Osteoblast (primary cell): ENCODE measurements around the gene IL4R. TPM values are rescaled to one million over a fixed set of nuclear protein-coding genes. Genes with fewer than 3 reads are reported as not detected.
"Not testable (repeated sequence)": the region's sequence is repeated elsewhere in the genome, so short reads cannot be mapped to it uniquely, and the experiment has no call there.

Experiments
- DNase-seq: peaks from one replicate; pipeline ENCODE4 v3.0.0; 2011; ENCODE audit warnings: low spot score, mixed read lengths; ENCODE audit not compliant: insufficient read length; ENCODE audit errors: missing footprints
- H2AFZ ChIP-seq: 2 replicates; pipeline ENCODE4 v1.6.0; 2011; ENCODE audit warnings: mild to moderate bottlenecking, low read length
- H3K27ac ChIP-seq: 2 replicates; pipeline ENCODE4 v1.5.1; 2011; ENCODE audit warnings: mild to moderate bottlenecking, low read depth, low read length, moderate library complexity
- H3K27me3 ChIP-seq: 2 replicates; pipeline ENCODE4 v1.6.0; 2012; ENCODE audit warnings: mild to moderate bottlenecking, control low read depth, inconsistent platforms, low read length, moderate library complexity; ENCODE audit not compliant: insufficient read depth
- H3K36me3 ChIP-seq: 2 replicates; pipeline ENCODE4 v1.5.1; 2011; ENCODE audit warnings: mild to moderate bottlenecking, low read length, control low read depth, moderate library complexity; ENCODE audit not compliant: insufficient read depth
- H3K4me1 ChIP-seq: 2 replicates; pipeline ENCODE4 v1.5.1; 2011; ENCODE audit warnings: mild to moderate bottlenecking, low read length, control low read depth, moderate library complexity; ENCODE audit not compliant: insufficient read depth
- H3K4me2 ChIP-seq: 2 replicates; pipeline ENCODE4 v1.6.0; 2011; ENCODE audit warnings: mild to moderate bottlenecking, low read length; ENCODE audit not compliant: insufficient read depth
- H3K4me3 ChIP-seq: fragments of 200-600 bp; sonication (generic); 3 replicates; pipeline ENCODE4 v1.5.1; 2012; ENCODE audit warnings: mild to moderate bottlenecking, low read length, inconsistent platforms; ENCODE audit not compliant: insufficient read depth
- H3K79me2 ChIP-seq: 2 replicates; pipeline ENCODE4 v1.6.0; 2012; ENCODE audit warnings: mild to moderate bottlenecking, low read length, control low read depth, inconsistent platforms; ENCODE audit not compliant: insufficient read depth
- H3K9me3 ChIP-seq: 2 replicates; pipeline ENCODE4 v1.5.1; 2011; ENCODE audit warnings: low read depth, low read length, control low read depth
- H4K20me1 ChIP-seq: 2 replicates; pipeline ENCODE4 v1.6.0; 2012; ENCODE audit warnings: mild to moderate bottlenecking, low read length, control low read depth; ENCODE audit not compliant: insufficient read depth
- total RNA-seq: library from RNA; depleted of rRNA; stranded (reverse); fragments of >200 nt; gene quantifications from 2 replicates; pipeline ENCODE4 v1.2.3, GENCODE V29; 2012
- TF ChIP-seq, protein P1 (sequence below): IDR thresholded peaks from 2 replicates; pipeline ENCODE4 v1.5.1; 2011; ENCODE audit warnings: mild to moderate bottlenecking, low read depth, low read length, moderate library complexity; ENCODE audit errors: extremely low read depth

Gene IL4R
- total RNA-seq, 1 donor, result 32.9 TPM

DNA sequence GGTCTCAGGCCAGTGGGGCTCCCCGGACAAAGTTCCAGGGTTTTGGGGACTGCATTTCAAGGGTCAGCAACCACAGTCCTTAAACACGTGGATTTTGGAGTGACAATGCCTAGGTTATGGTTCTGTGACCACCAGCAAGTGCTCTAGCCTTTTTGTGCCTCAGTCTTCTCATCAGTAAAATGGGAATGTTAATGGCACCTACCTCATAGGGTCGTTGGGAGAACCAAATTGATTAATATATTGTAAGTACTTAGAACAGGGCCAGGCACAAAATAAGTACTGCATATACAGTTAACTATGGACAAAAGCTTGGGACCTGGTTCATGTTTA, 13.8 kb downstream of the IL4R start:
- Histone ChIP-seq H3K27ac (peak overlapping the region; percentile 100), H3K4me2 (peak overlapping the region; percentile 2), H3K4me3 (no peak overlapping the region), H3K4me1 (peaks cover 31% of the 10 kb centered on the region), H3K27me3 (no peaks in the 10 kb centered on the region), H3K36me3 (peaks cover 15% of the 10 kb centered on the region), H2AFZ (no peak overlapping the region), H3K9me3 (no peaks in the 10 kb centered on the region), H4K20me1 (no peaks in the 10 kb centered on the region), H3K79me2 (peaks cover 73% of the 10 kb centered on the region)
- TF ChIP-seq, protein P1, sequence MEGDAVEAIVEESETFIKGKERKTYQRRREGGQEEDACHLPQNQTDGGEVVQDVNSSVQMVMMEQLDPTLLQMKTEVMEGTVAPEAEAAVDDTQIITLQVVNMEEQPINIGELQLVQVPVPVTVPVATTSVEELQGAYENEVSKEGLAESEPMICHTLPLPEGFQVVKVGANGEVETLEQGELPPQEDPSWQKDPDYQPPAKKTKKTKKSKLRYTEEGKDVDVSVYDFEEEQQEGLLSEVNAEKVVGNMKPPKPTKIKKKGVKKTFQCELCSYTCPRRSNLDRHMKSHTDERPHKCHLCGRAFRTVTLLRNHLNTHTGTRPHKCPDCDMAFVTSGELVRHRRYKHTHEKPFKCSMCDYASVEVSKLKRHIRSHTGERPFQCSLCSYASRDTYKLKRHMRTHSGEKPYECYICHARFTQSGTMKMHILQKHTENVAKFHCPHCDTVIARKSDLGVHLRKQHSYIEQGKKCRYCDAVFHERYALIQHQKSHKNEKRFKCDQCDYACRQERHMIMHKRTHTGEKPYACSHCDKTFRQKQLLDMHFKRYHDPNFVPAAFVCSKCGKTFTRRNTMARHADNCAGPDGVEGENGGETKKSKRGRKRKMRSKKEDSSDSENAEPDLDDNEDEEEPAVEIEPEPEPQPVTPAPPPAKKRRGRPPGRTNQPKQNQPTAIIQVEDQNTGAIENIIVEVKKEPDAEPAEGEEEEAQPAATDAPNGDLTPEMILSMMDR, result no peak
- DNase-seq, result no peak

- Histone ChIP-seq H3K79me2 (peaks cover 68% of the 10 kb centered on the region), H3K9me3 (no peaks in the 10 kb centered on the region), H2AFZ (no peak overlapping the region), H3K36me3 (peaks cover 22% of the 10 kb centered on the region), H3K4me3 (no peak overlapping the region), H3K27me3 (no peaks in the 10 kb centered on the region), H3K4me1 (peaks cover 31% of the 10 kb centered on the region), H3K4me2 (no peak overlapping the region), H4K20me1 (no peaks in the 10 kb centered on the region), H3K27ac (peak overlapping the region; percentile 100)
- no peak for DNase-seq
- TF ChIP-seq, protein P1, result no peak
Measured at GRCh38 chr16:27328937-27329336, 15.2 kb downstream of the IL4R start.

DNA sequence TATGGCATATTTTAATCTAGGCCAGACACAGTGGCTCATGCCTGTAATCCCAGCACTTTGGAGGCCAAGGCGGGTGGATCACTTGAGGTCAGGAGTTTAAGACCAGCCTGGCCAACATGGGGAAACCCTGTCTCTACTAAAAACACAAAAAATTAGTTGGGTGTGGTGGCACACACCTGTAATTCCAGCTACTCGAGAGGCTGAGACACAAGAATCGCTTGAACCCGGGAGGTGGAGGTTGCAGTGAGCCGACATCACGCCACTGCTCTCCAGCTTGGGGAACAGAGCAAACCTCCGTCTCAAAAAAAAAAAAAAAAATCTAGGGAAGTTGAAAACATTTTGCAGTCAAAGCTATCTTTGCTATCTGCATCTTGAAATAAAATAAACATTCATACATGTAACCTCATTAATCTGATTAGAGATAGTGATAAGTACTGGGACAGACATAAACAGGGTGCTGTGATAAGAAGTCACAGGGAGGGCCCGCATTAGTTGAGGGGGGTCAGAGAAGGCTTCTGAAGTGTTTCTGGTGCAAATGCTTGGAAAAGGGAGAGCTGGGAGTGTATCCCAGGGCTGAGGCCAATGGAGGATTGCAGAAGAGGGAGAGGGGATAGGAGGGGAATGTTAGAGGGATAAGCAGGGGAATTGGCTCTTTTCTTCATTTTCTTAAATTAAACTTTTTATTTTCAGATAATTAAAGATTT, 15.8 kb downstream of the IL4R start:
- H3K9me3 ChIP-seq, H3K4me3 ChIP-seq, H3K4me2 ChIP-seq, H4K20me1 ChIP-seq, DNase-seq, H3K27me3 ChIP-seq, H2AFZ ChIP-seq: not testable (repeated sequence)
- Histone ChIP-seq H3K79me2 (peaks cover 68% of the 10 kb centered on the region), H3K27ac (peak overlapping the region; percentile 100), H3K36me3 (peaks cover 22% of the 10 kb centered on the region), H3K4me1 (peaks cover 31% of the 10 kb centered on the region)

GRCh38 chr16:27330542-27330941, 16.8 kb downstream of the IL4R start:
- H3K36me3 ChIP-seq, result peaks cover 30% of the 10 kb centered on the region
- H4K20me1 ChIP-seq, result no peaks in the 10 kb centered on the region

More at GRCh38 chr16:27330542-27330941, 16.8 kb downstream of the IL4R start:
- Histone ChIP-seq H3K9me3 (no peaks in the 10 kb centered on the region), H3K79me2 (peaks cover 68% of the 10 kb centered on the region), H2AFZ (no peak overlapping the region), H3K27me3 (no peaks in the 10 kb centered on the region), H3K4me3 (no peak overlapping the region), H3K4me2 (peak overlapping the region; percentile 53), H3K4me1 (peaks cover 35% of the 10 kb centered on the region), H3K27ac (peak overlapping the region; percentile 100)
- TF ChIP-seq, protein P1, result no peak
- DNase-seq, result peak; percentile 94
